ENCODE results near the gene HDAC5. TPM values are rescaled to one million over a fixed set of nuclear protein-coding genes. Genes with fewer than 3 reads are reported as not detected.

Gene HDAC5
- total RNA-seq = 18.5 and 20.7 TPM in 2 replicates

DNA sequence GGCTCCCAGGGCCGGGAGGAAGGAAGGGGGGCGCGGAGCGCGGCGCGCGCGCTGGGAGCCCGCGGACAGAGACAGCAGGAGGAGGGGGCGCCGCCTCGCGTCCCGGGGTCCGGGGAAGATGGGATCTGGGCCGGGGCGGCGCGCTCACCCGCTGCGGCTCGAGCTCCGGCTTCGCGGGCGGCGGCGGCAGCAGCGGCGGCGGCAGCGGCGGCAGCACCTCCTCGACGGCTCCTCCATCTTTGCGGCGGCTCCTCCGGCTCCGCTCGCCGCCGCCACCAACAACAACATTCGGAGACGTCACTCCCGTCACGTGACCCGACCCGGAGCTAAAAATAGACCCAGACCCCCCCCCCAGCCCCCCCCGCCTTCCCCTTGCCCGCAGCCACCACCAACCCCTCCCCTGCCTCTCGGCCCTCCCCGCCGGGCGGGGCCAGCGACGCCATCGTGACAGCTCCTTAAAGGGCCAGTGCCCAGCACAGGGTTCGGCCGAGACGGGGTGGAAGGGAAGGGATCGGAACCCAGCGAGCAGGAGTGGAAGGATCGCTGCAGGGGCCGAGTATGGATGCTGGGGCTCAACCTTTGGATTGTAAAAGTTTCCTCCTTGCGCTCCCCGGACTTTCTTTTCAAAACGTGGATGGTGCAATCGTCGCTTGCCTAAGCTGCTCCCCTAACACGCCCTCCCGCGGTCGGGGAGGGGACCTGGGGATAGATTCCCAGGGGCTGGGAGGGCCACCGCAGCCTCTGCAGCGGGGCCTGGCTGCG, at the start of gene HDAC5:
Gene HDAC5 (minus strand): TSS at position 286 of the 762 bp plus-strand sequence. CDS start 6,126 bp downstream, outside the sequence.

DNA sequence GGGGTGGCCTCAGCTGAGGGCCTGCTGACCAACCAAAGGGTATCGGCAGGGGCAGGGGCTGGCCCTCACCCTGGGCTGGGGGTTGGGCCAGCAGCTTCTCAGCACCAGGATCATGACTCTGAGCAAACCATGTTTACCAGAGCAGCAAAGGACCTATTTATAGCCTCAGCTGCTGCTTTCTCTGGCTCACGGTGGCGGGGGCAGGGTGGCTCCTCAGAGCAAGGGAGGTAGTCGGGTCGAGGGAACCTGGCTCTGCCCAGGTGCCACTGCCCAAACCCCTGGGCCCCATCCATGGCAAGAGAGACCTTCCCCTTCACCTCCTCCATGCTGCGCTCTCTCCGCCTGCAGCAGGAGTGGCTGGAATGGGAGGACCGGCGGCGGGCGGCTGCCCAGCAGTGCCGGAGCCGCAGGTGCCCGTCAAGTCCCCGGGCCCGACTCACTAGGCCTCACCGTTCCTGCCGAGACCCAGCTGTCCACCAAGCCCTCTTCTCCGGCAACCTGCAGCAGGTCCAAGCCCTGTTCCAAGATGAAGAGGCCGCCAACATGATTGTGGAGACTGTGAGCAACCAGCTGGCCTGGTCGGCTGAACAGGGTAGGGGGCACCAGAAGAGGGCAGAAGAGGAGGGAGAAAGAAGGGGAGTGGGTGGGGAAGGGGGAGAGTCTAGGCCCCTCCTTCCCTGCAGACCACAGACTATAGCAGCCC, 47.2 kb upstream of the HDAC5 start, which contains the start of gene ASB16:
Gene ASB16 (plus strand): TSS at position 206 of the 703 bp plus-strand sequence. CDS start 86 bp downstream, at position 292.

DNA sequence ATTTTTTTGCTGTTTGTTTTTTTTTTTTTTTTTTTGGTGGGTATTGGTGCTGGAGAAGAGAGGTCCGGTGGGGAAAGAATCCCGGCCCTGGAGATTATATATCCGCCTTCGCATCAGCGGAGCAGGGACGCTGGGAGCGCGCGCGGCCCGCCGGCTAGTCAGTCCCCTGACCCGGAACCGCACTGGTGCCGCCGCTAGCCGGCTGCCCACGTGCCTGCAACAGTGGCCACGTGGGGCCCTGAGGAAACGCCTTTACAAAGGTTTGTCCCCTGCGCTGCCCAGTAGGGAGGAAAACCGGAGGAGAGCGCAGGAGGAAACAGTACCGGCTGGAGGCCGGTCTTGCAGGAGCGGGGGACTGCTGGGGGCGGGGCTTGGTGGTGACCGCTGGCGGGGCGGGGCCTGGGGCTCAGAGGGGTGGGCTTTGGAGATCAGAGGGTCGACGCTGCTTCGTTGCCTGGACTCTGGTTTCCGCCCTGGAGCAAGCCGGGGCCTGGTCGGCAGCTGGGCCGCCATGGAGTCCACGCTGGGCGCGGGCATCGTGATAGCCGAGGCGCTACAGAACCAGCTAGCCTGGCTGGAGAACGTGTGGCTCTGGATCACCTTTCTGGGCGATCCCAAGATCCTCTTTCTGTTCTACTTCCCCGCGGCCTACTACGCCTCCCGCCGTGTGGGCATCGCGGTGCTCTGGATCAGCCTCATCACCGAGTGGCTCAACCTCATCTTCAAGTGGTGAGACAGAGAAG, 52.8 kb downstream of the HDAC5 start, which contains the start of gene G6PC3:
Gene G6PC3 (plus strand): TSS at position 281 of the 743 bp plus-strand sequence. CDS start 231 bp downstream, at position 512.

DNA sequence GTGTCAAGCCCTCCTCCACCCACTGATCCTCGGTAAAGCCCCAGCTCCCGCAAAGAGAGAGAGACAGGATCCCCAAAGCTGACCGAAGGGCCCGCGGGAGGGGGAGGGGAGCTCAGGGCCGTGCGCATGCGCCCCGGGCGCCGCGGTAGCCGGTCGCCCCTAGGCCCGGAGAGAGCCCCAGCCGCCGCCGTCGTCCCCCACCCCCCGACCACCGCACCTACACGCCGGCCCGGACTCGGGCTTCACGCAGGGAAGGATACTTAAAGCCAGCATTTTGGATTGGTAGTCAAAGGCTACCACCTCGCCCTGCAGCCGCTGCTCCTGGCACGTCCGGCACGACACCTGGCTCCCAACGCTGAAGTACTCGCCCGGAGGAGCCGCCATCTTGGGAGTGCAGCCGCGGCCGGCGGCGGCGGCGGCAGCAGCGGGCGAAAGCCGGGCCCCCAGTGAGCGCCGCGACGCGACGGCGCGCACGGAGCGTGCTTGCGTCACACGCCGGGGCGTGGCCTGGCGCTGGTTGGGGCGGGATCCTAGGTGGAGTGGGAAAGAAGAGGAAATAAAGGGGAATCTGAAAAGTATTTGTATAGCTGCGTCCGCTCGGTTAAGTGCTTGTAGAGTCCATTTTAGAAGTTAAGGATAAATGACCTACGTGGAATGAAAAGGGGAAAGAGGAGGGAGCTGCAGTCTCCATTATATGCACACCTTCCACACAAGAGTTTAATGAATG, 57.1 kb downstream of the HDAC5 start, which contains the start of gene LSM12:
Gene LSM12 (minus strand): TSS at position 468 of the 727 bp plus-strand sequence. CDS start 84 bp downstream, at position 384.

Other genes with a start within 250 kb of the HDAC5 start
- gene MPP2, start 216.1 kb downstream of the HDAC5 start, total RNA-seq = 0.97 and 1.7 TPM in 2 replicates
- gene PPY, start 181.2 kb downstream of the HDAC5 start, total RNA-seq = not detected in 2 replicates
- not detected in 2 replicates for gene PYY, start 169.7 kb downstream of the HDAC5 start, total RNA-seq
- 3.2 and 13.4 TPM in 2 replicates for gene NAGS, start 119.0 kb downstream of the HDAC5 start, total RNA-seq
- gene TMEM101, start 108.7 kb downstream of the HDAC5 start, total RNA-seq = 83.3 and 104 TPM in 2 replicates
- gene LSM12, start 57.0 kb downstream of the HDAC5 start, total RNA-seq = 33.0 and 35.4 TPM in 2 replicates
- gene G6PC3, start 52.9 kb downstream of the HDAC5 start, total RNA-seq = 18.2 and 20.5 TPM in 2 replicates
- gene HROB, start 18.3 kb upstream of the HDAC5 start, total RNA-seq = 1.6 and 1.7 TPM in 2 replicates
- gene ASB16, start 47.1 kb upstream of the HDAC5 start, total RNA-seq = not detected in 2 replicates
- gene TMUB2, start 63.3 kb upstream of the HDAC5 start, total RNA-seq = 19.5 and 21.1 TPM in 2 replicates
- gene ATXN7L3, start 76.2 kb upstream of the HDAC5 start, total RNA-seq = 38.3 and 49.5 TPM in 2 replicates
- gene UBTF, start 96.0 kb upstream of the HDAC5 start, total RNA-seq = 35.1 and 45.3 TPM in 2 replicates
- gene SLC4A1, start 144.5 kb upstream of the HDAC5 start, total RNA-seq = not detected in 2 replicates
- 0.32 TPM in 1 of 2 replicates, not detected in the other for gene RUNDC3A, start 185.0 kb upstream of the HDAC5 start, total RNA-seq
- 57.3 and 66.3 TPM in 2 replicates for gene SLC25A39, start 201.2 kb upstream of the HDAC5 start, total RNA-seq
- 148 and 276 TPM in 2 replicates for gene GRN, start 221.7 kb upstream of the HDAC5 start, total RNA-seq
- 7.0 and 10.4 TPM in 2 replicates for gene FAM171A2, start 240.2 kb upstream of the HDAC5 start, total RNA-seq

Measured in epithelial cell of umbilical artery (primary cell).